ENCODE data around the gene DLG2.

Gene DLG2

GRCh38 chr11:83948200-83948599 lies 1678.9 kb downstream of the DLG2 start:
- no peak for DNase-seq

GRCh38 chr11:83945976-83946375 lies 1681.2 kb downstream of the DLG2 start:
- no peak for DNase-seq

- DNase-seq, result no peak
Observed at GRCh38 chr11:83941050-83941449, 1686.1 kb downstream of the DLG2 start.

GRCh38 chr11:83938148-83938547 lies 1689.0 kb downstream of the DLG2 start:
- no peak for DNase-seq

GRCh38 chr11:83933008-83933407 lies 1694.1 kb downstream of the DLG2 start:
- no peak for DNase-seq

GRCh38 chr11:83927422-83927821 lies 1699.7 kb downstream of the DLG2 start:
- DNase-seq, result no peak

- no peak for DNase-seq
Observed at GRCh38 chr11:83924795-83925542, 1702.2 kb downstream of the DLG2 start.

- no peak for DNase-seq
Observed at GRCh38 chr11:83923961-83924360, 1703.2 kb downstream of the DLG2 start.

GRCh38 chr11:83922953-83923352 lies 1704.2 kb downstream of the DLG2 start:
- DNase-seq, result no peak

GRCh38 chr11:83922318-83922717 lies 1704.8 kb downstream of the DLG2 start:
- no peak for DNase-seq

GRCh38 chr11:83921447-83922192 lies 1705.5 kb downstream of the DLG2 start:
- DNase-seq, result no peak

GRCh38 chr11:83918476-83918875 lies 1708.7 kb downstream of the DLG2 start:
- DNase-seq, result no peak

- no peak for DNase-seq
Observed at GRCh38 chr11:83914995-83915394, 1712.1 kb downstream of the DLG2 start.

- DNase-seq, result no peak
Observed at GRCh38 chr11:83909579-83910534, 1717.3 kb downstream of the DLG2 start.

- no peak for DNase-seq
Observed at GRCh38 chr11:83908298-83908856, 1718.8 kb downstream of the DLG2 start.

- DNase-seq, result no peak
Observed at GRCh38 chr11:83895516-83895915, 1731.6 kb downstream of the DLG2 start.

- DNase-seq, result no peak
Observed at GRCh38 chr11:83881428-83881827, 1745.7 kb downstream of the DLG2 start.

- DNase-seq, result no peak
Observed at GRCh38 chr11:83871054-83871453, 1756.1 kb downstream of the DLG2 start.

- no peak for DNase-seq
Observed at GRCh38 chr11:83866655-83867054, 1760.5 kb downstream of the DLG2 start.

GRCh38 chr11:83865636-83866461 lies 1761.3 kb downstream of the DLG2 start:
- DNase-seq, result no peak

GRCh38 chr11:83864412-83865057 lies 1762.6 kb downstream of the DLG2 start:
- DNase-seq, result no peak

Measured in activated CD4-positive, alpha-beta T cell treated with anti-CD3 and anti-CD28 coated beads, Interleukin-2, amount 50 U/mL, for 1 hour (primary cell).